Sigmoid colon (tissue), 7 donors: ENCODE measurements around the gene IGIP. TPM values are rescaled to one million over a fixed set of nuclear protein-coding genes. Genes with fewer than 3 reads are reported as not detected.

Experiments
- DNase-seq: peaks from one replicate; pipeline ENCODE4 v3.0.0-alpha.2; 2019
- H3K27ac ChIP-seq, 4 donors: fragments of 200-600 bp; sonication (generic); one replicate each; pipeline ENCODE4 v1.5.1; 2016 to 2019; ENCODE audit warnings: mild to moderate bottlenecking in 1 of 4
- H3K27me3 ChIP-seq, 3 donors: fragments of 200-600 bp; sonication (generic); one replicate each; pipeline ENCODE4 v1.5.1; 2019; ENCODE audit warnings: mild to moderate bottlenecking in 1 of 3
- H3K36me3 ChIP-seq, 4 donors: fragments of 200-600 bp; sonication (generic); one replicate each; pipeline ENCODE4 v1.5.1; 2016 to 2019
- H3K4me1 ChIP-seq, 4 donors: fragments of 200-600 bp; sonication (generic); one replicate each; pipeline ENCODE4 v1.5.1; 2017 to 2019
- H3K4me3 ChIP-seq, 4 donors: fragments of 200-600 bp; sonication (generic); one replicate each; pipeline ENCODE4 v1.5.1; 2017 to 2019; ENCODE audit warnings: mild to moderate bottlenecking in 2 of 4, moderate library complexity in 1 of 4
- H3K9me3 ChIP-seq, 4 donors: fragments of 200-600 bp in 3 of 4; sonication (generic) in 3 of 4; one replicate each; pipeline versions ENCODE4 v1.5.1 to v1.6.1; 2013 to 2019
- EP300 ChIP-seq, 4 donors: sonication (generic); formaldehyde crosslinking; IDR thresholded peaks; one replicate each; pipeline ENCODE4 v1.6.1; 2017; ENCODE audit warnings: antibody characterized with exemption in 4 of 4
- POLR2A ChIP-seq, 2 donors: fragments of 450-650 bp; IDR thresholded peaks; one replicate each; pipeline ENCODE4 v1.6.1; 2016; ENCODE audit warnings: antibody characterized with exemption in 2 of 2, mild to moderate bottlenecking in 2 of 2, moderate library complexity in 2 of 2
- POLR2AphosphoS5 ChIP-seq, 4 donors: sonication (generic); formaldehyde crosslinking; IDR thresholded peaks; one replicate each; pipeline ENCODE4 v1.6.1; 2017; ENCODE audit warnings: antibody characterized with exemption in 4 of 4
- WGBS, 2 donors: extraction: QIAGEN DNeasy Blood & Tissue Kit; methylation state at CpG; one replicate each; pipeline ENCODE4 v1.1.7; 2013; 5-methylcytosine and 5-hydroxymethylcytosine counted together
- intact Hi-C: fragments of 100-400 bp; cut with DNase I; formaldehyde crosslinking; loops from one replicate; pipeline ENCODE4 v1.15.1; 2023
- polyA plus RNA-seq, 3 donors: library from polyadenylated mRNA; stranded (reverse); fragments of 200-250 nt; gene quantifications; one replicate each; pipeline ENCODE4 v1.2.3, GENCODE V29; 2013
- total RNA-seq, 4 donors: library from RNA; depleted of rRNA; stranded (reverse); fragments of >200 nt; gene quantifications; one replicate each; pipeline ENCODE4 v1.1.0, GENCODE V29; 2016
- TF ChIP-seq, protein P1 (sequence below), 4 experiments: fragments of 450-650 bp in 3 of 4; fragments of 200-600 bp in 1 of 4; IDR thresholded peaks; one replicate each; pipeline ENCODE4 v1.5.1; 2016 to 2019; ENCODE audit warnings: antibody characterized with exemption in 4 of 4, mild to moderate bottlenecking in 3 of 4, moderate library complexity in 2 of 4
- donor health status: healthy with polysubstance abuse.
- donor health status: Bipolar disorder and iron deficiency.
- donor health status: healthy.

The IGIP gene
- total and polyA plus RNA-seq, 7 donors, result 3.5 to 35.2 (median 24.7) TPM

DNA sequence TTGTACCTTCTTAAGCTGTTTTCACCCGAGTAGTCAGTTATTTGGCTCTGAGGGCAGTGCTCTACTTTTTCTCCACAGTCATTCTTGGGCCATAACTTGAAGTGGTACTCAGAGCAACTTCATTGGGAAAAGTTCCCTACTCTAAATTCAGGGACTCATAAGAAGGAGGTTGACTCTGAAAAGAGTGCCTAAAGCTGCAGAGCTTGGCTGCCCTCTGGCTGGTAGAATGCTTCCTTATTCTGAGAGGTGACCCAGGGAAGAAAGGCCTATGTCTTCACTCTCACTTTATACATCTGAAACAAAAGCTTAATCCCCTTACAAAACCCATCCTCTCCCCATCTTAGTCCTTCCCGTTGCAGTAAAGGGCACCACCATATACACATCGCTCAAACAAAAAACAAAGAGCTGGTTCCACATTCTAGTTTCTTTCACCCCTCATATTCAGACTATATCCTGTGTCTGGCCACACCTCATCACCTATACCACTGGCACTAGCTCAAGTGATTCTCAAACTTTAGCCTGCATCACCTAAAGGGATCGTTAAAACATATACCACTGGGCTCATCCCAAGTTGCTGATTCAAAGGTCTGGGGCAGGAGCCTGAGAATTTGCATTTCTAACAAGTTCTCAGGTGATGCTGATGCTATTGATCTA is 7.9 kb downstream of the IGIP start:
- H3K9me3 ChIP-seq, result no peaks in the 10 kb centered on the region
- 92% methylated on average over 4 of the region's 4 CpGs for WGBS, 2 donors
- no peak overlapping the region for H3K27ac ChIP-seq
- H3K4me3 ChIP-seq, result no peak overlapping the region
- TF ChIP-seq, protein P1, sequence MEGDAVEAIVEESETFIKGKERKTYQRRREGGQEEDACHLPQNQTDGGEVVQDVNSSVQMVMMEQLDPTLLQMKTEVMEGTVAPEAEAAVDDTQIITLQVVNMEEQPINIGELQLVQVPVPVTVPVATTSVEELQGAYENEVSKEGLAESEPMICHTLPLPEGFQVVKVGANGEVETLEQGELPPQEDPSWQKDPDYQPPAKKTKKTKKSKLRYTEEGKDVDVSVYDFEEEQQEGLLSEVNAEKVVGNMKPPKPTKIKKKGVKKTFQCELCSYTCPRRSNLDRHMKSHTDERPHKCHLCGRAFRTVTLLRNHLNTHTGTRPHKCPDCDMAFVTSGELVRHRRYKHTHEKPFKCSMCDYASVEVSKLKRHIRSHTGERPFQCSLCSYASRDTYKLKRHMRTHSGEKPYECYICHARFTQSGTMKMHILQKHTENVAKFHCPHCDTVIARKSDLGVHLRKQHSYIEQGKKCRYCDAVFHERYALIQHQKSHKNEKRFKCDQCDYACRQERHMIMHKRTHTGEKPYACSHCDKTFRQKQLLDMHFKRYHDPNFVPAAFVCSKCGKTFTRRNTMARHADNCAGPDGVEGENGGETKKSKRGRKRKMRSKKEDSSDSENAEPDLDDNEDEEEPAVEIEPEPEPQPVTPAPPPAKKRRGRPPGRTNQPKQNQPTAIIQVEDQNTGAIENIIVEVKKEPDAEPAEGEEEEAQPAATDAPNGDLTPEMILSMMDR (IDR thresholded peaks at IDR 0.05), result no peak
- no peak for TF ChIP-seq EP300 (IDR thresholded peaks at IDR 0.05)
- no peak for TF ChIP-seq POLR2AphosphoS5 (IDR thresholded peaks at IDR 0.05)
- TF ChIP-seq POLR2A (IDR thresholded peaks at IDR 0.05), result no peak
- H3K4me1 ChIP-seq, result peaks cover 0 to 23% (median 8%) of the 10 kb centered on the region in 4 donors
- DNase-seq, result no peak
- H3K36me3 ChIP-seq, result no peaks in the 10 kb centered on the region
- intact Hi-C loops, result no loop called here
- no peaks in the 10 kb centered on the region for H3K27me3 ChIP-seq

DNA sequence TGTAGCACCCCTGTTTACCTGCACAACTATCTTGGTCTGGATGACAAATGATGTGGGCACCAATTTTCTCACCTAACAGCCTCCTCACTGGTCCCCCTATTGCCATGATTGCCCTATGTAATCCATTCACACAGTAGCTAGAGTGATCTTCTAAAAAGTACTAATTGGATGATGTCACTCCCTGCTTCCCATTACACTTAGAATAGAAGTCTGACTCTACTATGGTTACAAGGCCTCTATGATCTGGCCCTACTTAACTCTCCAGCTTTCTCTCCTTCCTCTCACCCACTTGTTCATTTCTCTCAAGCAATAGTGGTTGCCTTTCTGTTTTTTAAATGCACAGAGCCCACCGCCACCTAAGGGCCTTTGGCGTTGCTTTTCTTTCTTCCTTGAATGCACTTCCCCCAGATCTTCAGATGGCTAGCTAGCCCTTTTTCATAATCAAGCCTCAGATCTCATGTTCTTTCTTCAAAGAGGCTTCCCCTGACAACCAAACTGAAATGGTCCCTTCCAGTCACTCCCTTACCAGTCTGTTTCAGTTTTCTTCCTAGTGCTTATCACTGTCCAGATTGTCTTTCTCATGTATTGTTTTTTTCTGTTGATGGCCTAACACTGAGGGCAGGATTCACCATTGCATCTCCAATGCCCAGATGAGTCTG is 8.7 kb downstream of the IGIP start:
- Histone ChIP-seq H3K4me3 (no peak overlapping the region), H3K36me3 (no peaks in the 10 kb centered on the region), H3K9me3 (no peaks in the 10 kb centered on the region), H3K27me3 (no peaks in the 10 kb centered on the region), H3K4me1 (peaks cover 0 to 23% (median 8%) of the 10 kb centered on the region in 4 donors), H3K27ac (no peak overlapping the region)
- DNase-seq, result no peak
- TF ChIP-seq POLR2AphosphoS5 (IDR thresholded peaks at IDR 0.05) (no peak), POLR2A (IDR thresholded peaks at IDR 0.05) (no peak), EP300 (IDR thresholded peaks at IDR 0.05) (no peak)
- TF ChIP-seq, protein P1 (IDR thresholded peaks at IDR 0.05), result no peak
- intact Hi-C loops, result no loop called here
- WGBS, 2 donors, result 88 to 96% methylated on average over 2 of the region's 2 CpGs

DNA sequence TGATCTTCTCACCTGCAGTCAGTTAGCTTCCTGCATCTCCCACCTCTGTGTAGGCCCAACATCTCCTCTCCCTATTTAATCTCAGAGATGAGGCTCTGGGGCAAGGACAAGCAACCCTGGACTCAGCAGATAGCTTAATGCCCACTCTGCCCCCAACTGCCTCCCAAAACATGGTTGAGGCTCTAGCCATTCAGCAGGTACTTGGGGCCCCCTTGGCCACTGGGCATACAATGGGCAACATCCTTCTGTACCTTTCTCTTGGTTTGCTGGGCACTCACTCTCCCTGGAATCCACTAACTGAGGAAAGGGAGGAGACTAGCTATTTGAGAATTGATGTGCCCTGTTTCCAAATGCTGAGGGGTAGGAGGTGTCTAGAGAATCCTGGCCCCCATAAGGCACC is 9.4 kb downstream of the IGIP start:
- H3K9me3 ChIP-seq, result no peaks in the 10 kb centered on the region
- no peak for DNase-seq
- no peak overlapping the region for H3K27ac ChIP-seq
- H3K4me3 ChIP-seq, result no peak overlapping the region
- intact Hi-C loops, result no loop called here
- H3K27me3 ChIP-seq, result no peaks in the 10 kb centered on the region
- peaks cover 0 to 23% (median 8%) of the 10 kb centered on the region in 4 donors for H3K4me1 ChIP-seq
- TF ChIP-seq, protein P1 (IDR thresholded peaks at IDR 0.05), result no peak
- TF ChIP-seq POLR2A (IDR thresholded peaks at IDR 0.05) (no peak), POLR2AphosphoS5 (IDR thresholded peaks at IDR 0.05) (no peak), EP300 (IDR thresholded peaks at IDR 0.05) (no peak)
- H3K36me3 ChIP-seq, result no peaks in the 10 kb centered on the region

DNA sequence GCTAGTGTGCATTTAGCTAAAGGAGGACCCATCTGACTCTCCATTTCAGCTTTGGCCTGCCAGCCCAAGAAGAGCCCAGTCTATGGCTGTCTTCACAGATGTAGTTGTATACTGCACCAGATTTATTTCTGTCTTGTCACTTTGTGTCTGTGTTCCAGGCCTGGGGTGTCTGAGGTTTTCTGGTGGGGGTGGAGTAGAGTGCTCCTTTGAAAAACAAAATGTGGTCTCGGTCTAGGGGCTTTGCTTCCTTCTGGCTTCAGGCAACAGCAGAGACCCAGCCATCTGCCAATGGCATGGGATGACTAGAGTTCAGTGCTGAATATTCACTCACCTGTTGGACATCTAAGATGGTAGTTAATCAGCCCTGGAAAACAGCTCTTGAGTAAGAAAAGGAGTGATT is 10.9 kb downstream of the IGIP start:
- TF ChIP-seq, protein P1 (IDR thresholded peaks at IDR 0.05), result no peak
- no peak for TF ChIP-seq EP300 (IDR thresholded peaks at IDR 0.05)
- no peak for TF ChIP-seq POLR2AphosphoS5 (IDR thresholded peaks at IDR 0.05)
- no peak for TF ChIP-seq POLR2A (IDR thresholded peaks at IDR 0.05)
- Histone ChIP-seq H3K27ac (no peak overlapping the region), H3K4me1 (peaks cover 0 to 32% (median 15%) of the 10 kb centered on the region in 4 donors), H3K9me3 (no peaks in the 10 kb centered on the region), H3K36me3 (no peaks in the 10 kb centered on the region), H3K4me3 (no peak overlapping the region), H3K27me3 (no peaks in the 10 kb centered on the region)
- no peak for DNase-seq
- WGBS, 2 donors, result 89 to 92% methylated on average over 1 of the region's 1 CpG
- intact Hi-C loops, result no loop called here
